Liver (tissue), 9 donors: ENCODE data around the gene ASIC4. TPM values are rescaled to one million over a fixed set of nuclear protein-coding genes. Genes with fewer than 3 reads are reported as not detected.

Source experiments
- DNase-seq: peaks from one replicate; pipeline ENCODE4 v3.0.0-alpha.2; 2017; ENCODE audit warnings: low spot score
- H3K27ac ChIP-seq, 2 donors: one replicate each; pipeline ENCODE4 v1.7.0; 2013; ENCODE audit warnings: inconsistent platforms in 2 of 2, low read length in 2 of 2, control low read depth in 1 of 2, low read depth in 1 of 2, mild to moderate bottlenecking in 1 of 2
- H3K27me3 ChIP-seq, 4 donors: one replicate each; pipeline versions ENCODE4 v1.6.1 to v1.7.0; 2013; ENCODE audit warnings: low read length in 3 of 4, inconsistent platforms in 1 of 4, mild to moderate bottlenecking in 1 of 4, moderate library complexity in 1 of 4; ENCODE audit not compliant: control insufficient read depth in 4 of 4, insufficient read depth in 4 of 4
- H3K36me3 ChIP-seq, 4 donors: one replicate each; pipeline versions ENCODE4 v1.6.1 to v1.7.0; 2013; ENCODE audit warnings: low read length in 3 of 4, mild to moderate bottlenecking in 3 of 4, low read depth in 1 of 4, moderate library complexity in 1 of 4; ENCODE audit not compliant: control insufficient read depth in 4 of 4, insufficient read depth in 3 of 4
- H3K4me1 ChIP-seq, 4 donors: one replicate each; pipeline versions ENCODE4 v1.6.1 to v1.7.0; 2013; ENCODE audit warnings: low read length in 3 of 4, mild to moderate bottlenecking in 3 of 4, moderate library complexity in 1 of 4; ENCODE audit not compliant: control insufficient read depth in 4 of 4, insufficient read depth in 4 of 4
- H3K4me3 ChIP-seq, 3 donors: one replicate each; pipeline versions ENCODE4 v1.6.1 to v1.7.0; 2013; ENCODE audit warnings: low read length in 3 of 3, control low read depth in 1 of 3, low read depth in 1 of 3, mild to moderate bottlenecking in 1 of 3
- H3K9ac ChIP-seq, 2 donors: one replicate each; pipeline ENCODE4 v1.7.0; 2013; ENCODE audit warnings: low read length in 2 of 2, mild to moderate bottlenecking in 2 of 2, moderate library complexity in 2 of 2, control low read depth in 1 of 2, low read depth in 1 of 2
- H3K9me3 ChIP-seq, 4 donors: one replicate each; pipeline versions ENCODE4 v1.6.1 to v1.7.0; 2013; ENCODE audit warnings: low read length in 3 of 4; ENCODE audit not compliant: control insufficient read depth in 4 of 4
- GABPA ChIP-seq, 2 donors: IDR thresholded peaks in 1 of 2; conservative IDR thresholded peaks in 1 of 2; 2 replicates each; pipeline ENCODE4 v1.6.1; 2016; ENCODE audit warnings: antibody characterized with exemption in 2 of 2, mild to moderate bottlenecking in 1 of 2, moderate library complexity in 1 of 2
- HNF4A ChIP-seq, 2 donors: conservative IDR thresholded peaks; 2 replicates each; pipeline ENCODE4 v1.6.1; 2016; ENCODE audit warnings: antibody characterized with exemption in 2 of 2, mild to moderate bottlenecking in 2 of 2
- HNF4G ChIP-seq: IDR thresholded peaks from 2 replicates; pipeline ENCODE4 v1.6.1; 2016; ENCODE audit warnings: antibody characterized with exemption
- JUND ChIP-seq, 2 donors: IDR thresholded peaks; 2 replicates each; pipeline ENCODE4 v1.6.1; 2016; ENCODE audit warnings: antibody characterized with exemption in 2 of 2
- NR2F2 ChIP-seq: IDR thresholded peaks from 2 replicates; pipeline ENCODE4 v1.6.1; 2016; ENCODE audit warnings: antibody characterized with exemption
- RAD21 ChIP-seq, 2 donors: IDR thresholded peaks; 2 replicates each; pipeline ENCODE4 v1.6.1; 2016; ENCODE audit warnings: antibody characterized with exemption in 2 of 2, mild to moderate bottlenecking in 2 of 2
- REST ChIP-seq: IDR thresholded peaks from 2 replicates; pipeline ENCODE4 v1.6.1; 2016; ENCODE audit warnings: antibody characterized with exemption, mild to moderate bottlenecking
- RXRA ChIP-seq, 2 donors: IDR thresholded peaks; 2 replicates each; pipeline ENCODE4 v1.6.1; 2017 to 2018; ENCODE audit warnings: antibody characterized with exemption in 2 of 2, mild to moderate bottlenecking in 1 of 2
- SP1 ChIP-seq: IDR thresholded peaks from 2 replicates; pipeline ENCODE4 v1.6.1; 2018; ENCODE audit warnings: antibody characterized with exemption, mild to moderate bottlenecking
- TAF1 ChIP-seq: conservative IDR thresholded peaks from 2 replicates; pipeline ENCODE4 v1.6.1; 2016; ENCODE audit warnings: antibody characterized with exemption, mild to moderate bottlenecking
- YY1 ChIP-seq: IDR thresholded peaks from 2 replicates; pipeline ENCODE4 v1.6.1; 2016; ENCODE audit warnings: antibody characterized with exemption, mild to moderate bottlenecking
- WGBS: extraction: QIAGEN DNeasy Blood & Tissue Kit; methylation state at CpG from one replicate; pipeline ENCODE4 v1.1.7; 2013; 5-methylcytosine and 5-hydroxymethylcytosine counted together
- polyA plus RNA-seq, 2 donors: library from polyadenylated mRNA; stranded (reverse) in 1 of 2; unstranded in 1 of 2; fragments of 200-250 nt in 1 of 2; fragments of >200 nt in 1 of 2; fragmentation: Nextera tagmentation in 1 of 2; extraction: Ambion mirVana in 1 of 2; gene quantifications; one replicate each; pipeline versions ENCODE4 v1.2.1 to v1.2.3, GENCODE V29; 2013 to 2015
- total RNA-seq, 2 donors: library from RNA; depleted of rRNA; stranded (reverse); fragments of >200 nt; gene quantifications; one replicate each; pipeline ENCODE4 v1.2.3, GENCODE V29; 2014
- TF ChIP-seq, protein P1 (sequence below): IDR thresholded peaks from 2 replicates; pipeline ENCODE4 v1.6.1; 2016; ENCODE audit warnings: antibody characterized with exemption
- TF ChIP-seq, protein P2 (sequence below): fragments of 150-350 bp; IDR thresholded peaks from 2 replicates; pipeline ENCODE4 v1.5.1; 2017; ENCODE audit warnings: improper control_type of control experiment, low read depth, low read length; ENCODE audit not compliant: missing input control
- donor health status: healthy.
- donor health status: healthy.
- donor health status: healthy.
- donor health status: healthy.
- donor health status: healthy.

The ASIC4 gene
- total and polyA plus RNA-seq, 4 donors: 0.08 to 1.5 TPM; not detected in 2

GRCh38 chr2:219485201-219485580, 29.1 kb upstream of the ASIC4 start:
- H3K9me3 ChIP-seq: no peaks in the 10 kb centered on the region
- H3K9ac ChIP-seq: no peak overlapping the region
- H3K27me3 ChIP-seq: peaks cover 0 to 6% (median 3%) of the 10 kb centered on the region in 4 donors
- TF ChIP-seq RAD21 (IDR thresholded peaks at IDR 0.05) (no peak), HNF4G (no peak), NR2F2 (no peak), HNF4A (conservative IDR thresholded peaks at IDR 0.05) (no peak), REST (no peak), TAF1 (no peak), JUND (IDR thresholded peaks at IDR 0.05) (no peak), YY1 (no peak), RXRA (IDR thresholded peaks at IDR 0.05) (no peak), SP1 (no peak)
- TF ChIP-seq, protein P1, sequence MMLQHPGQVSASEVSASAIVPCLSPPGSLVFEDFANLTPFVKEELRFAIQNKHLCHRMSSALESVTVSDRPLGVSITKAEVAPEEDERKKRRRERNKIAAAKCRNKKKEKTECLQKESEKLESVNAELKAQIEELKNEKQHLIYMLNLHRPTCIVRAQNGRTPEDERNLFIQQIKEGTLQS: no peak
- TF ChIP-seq, protein P2, sequence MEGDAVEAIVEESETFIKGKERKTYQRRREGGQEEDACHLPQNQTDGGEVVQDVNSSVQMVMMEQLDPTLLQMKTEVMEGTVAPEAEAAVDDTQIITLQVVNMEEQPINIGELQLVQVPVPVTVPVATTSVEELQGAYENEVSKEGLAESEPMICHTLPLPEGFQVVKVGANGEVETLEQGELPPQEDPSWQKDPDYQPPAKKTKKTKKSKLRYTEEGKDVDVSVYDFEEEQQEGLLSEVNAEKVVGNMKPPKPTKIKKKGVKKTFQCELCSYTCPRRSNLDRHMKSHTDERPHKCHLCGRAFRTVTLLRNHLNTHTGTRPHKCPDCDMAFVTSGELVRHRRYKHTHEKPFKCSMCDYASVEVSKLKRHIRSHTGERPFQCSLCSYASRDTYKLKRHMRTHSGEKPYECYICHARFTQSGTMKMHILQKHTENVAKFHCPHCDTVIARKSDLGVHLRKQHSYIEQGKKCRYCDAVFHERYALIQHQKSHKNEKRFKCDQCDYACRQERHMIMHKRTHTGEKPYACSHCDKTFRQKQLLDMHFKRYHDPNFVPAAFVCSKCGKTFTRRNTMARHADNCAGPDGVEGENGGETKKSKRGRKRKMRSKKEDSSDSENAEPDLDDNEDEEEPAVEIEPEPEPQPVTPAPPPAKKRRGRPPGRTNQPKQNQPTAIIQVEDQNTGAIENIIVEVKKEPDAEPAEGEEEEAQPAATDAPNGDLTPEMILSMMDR: no peak
- H3K4me1 ChIP-seq: peaks cover 0 to 10% (median 8%) of the 10 kb centered on the region in 4 donors
- DNase-seq: no peak
- 53% methylated on average over 12 of the region's 12 CpGs for WGBS
- no peaks in the 10 kb centered on the region for H3K36me3 ChIP-seq
- no peak overlapping the region for H3K27ac ChIP-seq
- H3K4me3 ChIP-seq: no peak overlapping the region

- H3K4me3 ChIP-seq: no peak overlapping the region
- H3K36me3 ChIP-seq: no peaks in the 10 kb centered on the region
- DNase-seq: no peak
- no peaks in the 10 kb centered on the region for H3K9me3 ChIP-seq
- H3K27ac ChIP-seq: no peak overlapping the region
- H3K9ac ChIP-seq: no peak overlapping the region
- peaks cover 0 to 8% (median 4%) of the 10 kb centered on the region in 4 donors for H3K27me3 ChIP-seq
- H3K4me1 ChIP-seq: peaks cover 0 to 10% (median 8%) of the 10 kb centered on the region in 4 donors
- no peak for TF ChIP-seq SP1
- TF ChIP-seq, protein P1: no peak
- TF ChIP-seq GABPA (IDR thresholded peaks at IDR 0.05 in 1 of 2, conservative IDR thresholded peaks at IDR 0.05 in 1 of 2): no peak
- no peak for TF ChIP-seq RXRA (IDR thresholded peaks at IDR 0.05)
- WGBS: 58% methylated on average over 8 of the region's 8 CpGs
Measured at GRCh38 chr2:219486380-219486959, 27.8 kb upstream of the ASIC4 start.
